Activated CD8-positive, alpha-beta T cell treated with anti-CD3 and anti-CD28 coated beads for 36 hours (primary cell): ENCODE results near the gene SIX5. TPM values are rescaled to one million over a fixed set of nuclear protein-coding genes. Genes with fewer than 3 reads are reported as not detected.

Source experiments
- ATAC-seq: fragments of 200-7000 bp; cut with Tn5 transposase; one replicate; pipeline ENCODE4 v1.10.0; 2021; ENCODE audit warnings: mild to moderate bottlenecking, moderate library complexity
- CTCF ChIA-PET: fragments of 350-600 bp; sonication (Branson Sonifier 250); formaldehyde crosslinking; loops from one replicate; lab custom pipeline; 2021; ENCODE audit warnings: antibody characterized with exemption; lab: Charles Lee
- POLR2A ChIA-PET: fragments of 350-600 bp; sonication (Branson Sonifier 250); formaldehyde crosslinking; loops from one replicate; lab custom pipeline; 2021; ENCODE audit warnings: antibody characterized with exemption; lab: Charles Lee
- DNase-seq: peaks from one replicate; pipeline ENCODE4 v3.0.0-alpha.2; 2020
- H3K27ac Mint-ChIP-seq: one replicate; pipeline ENCODE4 v1.8.0; 2021; ENCODE audit warnings: mild to moderate bottlenecking, mixed read lengths
- H3K27me3 Mint-ChIP-seq: one replicate; pipeline ENCODE4 v1.8.0; 2021; ENCODE audit warnings: mixed read lengths
- H3K36me3 Mint-ChIP-seq: one replicate; pipeline ENCODE4 v1.8.0; 2021; ENCODE audit warnings: low read depth, mixed read lengths
- H3K4me1 Mint-ChIP-seq: one replicate; pipeline ENCODE4 v1.8.0; 2021; ENCODE audit warnings: low read depth, mixed read lengths
- H3K4me3 Mint-ChIP-seq: one replicate; pipeline ENCODE4 v1.8.0; 2021; ENCODE audit warnings: mild to moderate bottlenecking, moderate library complexity, mixed read lengths
- H3K9me3 Mint-ChIP-seq: one replicate; pipeline ENCODE4 v1.8.0; 2021; ENCODE audit warnings: mixed read lengths
- CTCF ChIP-seq: fragments of 200-600 bp; IDR thresholded peaks from one replicate; pipeline ENCODE4 v1.8.0; 2022; ENCODE audit warnings: antibody characterized with exemption, mild to moderate bottlenecking
- intact Hi-C: fragments of 100-400 bp; cut with micrococcal nuclease; formaldehyde crosslinking; loops from one replicate; pipeline ENCODE4 v1.10.0; 2022
- total RNA-seq, 2 experiments: library from RNA; stranded (reverse); gene quantifications; one replicate each; pipeline ENCODE4 v1.2.3, GENCODE V29; 2021

Gene SIX5
- total RNA-seq, 2 experiments from 2014 or later = 0.97 to 1.5 TPM

- ChIA-PET POLR2A (interaction anchor here (0.6 to 4.2 kb wide), 5 partner anchors 12 to 119 kb away, joined by 3 to 27 read pairs (median 4); partner anchors contain the start of genes FBXO46 and IRF2BP1), CTCF (interaction anchor here (1.0 to 5.1 kb wide), 2 partner anchors 12 to 49 kb away, joined by 4 to 52 read pairs; partner anchors contain the start of gene RSPH6A)
- no peak for ATAC-seq
- Mint-ChIP-seq H3K36me3 (no peaks in the 10 kb centered on the region), H3K27ac (no peak overlapping the region), H3K27me3 (peaks cover 18% of the 10 kb centered on the region), H3K4me3 (no peak overlapping the region), H3K9me3 (no peaks in the 10 kb centered on the region), H3K4me1 (peaks cover 12% of the 10 kb centered on the region)
- intact Hi-C loops = no loop called here
- TF ChIP-seq CTCF = no peak
- no peak for DNase-seq
Measured at GRCh38 chr19:45766869-45767346, 2.1 kb downstream of the SIX5 start.

- DNase-seq (no peak), ATAC-seq (no peak)
- TF ChIP-seq CTCF = no peak
- no peak overlapping the region for H3K27ac Mint-ChIP-seq
- POLR2A ChIA-PET = interaction anchor here (1.0 to 4.2 kb wide), 2 partner anchors 33 to 35 kb away, joined by 4 to 27 read pairs; partner anchors contain the start of gene FBXO46
- no peak overlapping the region for H3K4me3 Mint-ChIP-seq
- CTCF ChIA-PET = interaction anchor here (1.0 to 5.1 kb wide), 2 partner anchors 13 to 50 kb away, joined by 4 to 52 read pairs; partner anchors contain the start of gene RSPH6A
- no peaks in the 10 kb centered on the region for H3K36me3 Mint-ChIP-seq
- intact Hi-C loops = no loop called here
- H3K9me3 Mint-ChIP-seq = no peaks in the 10 kb centered on the region
- peaks cover 15% of the 10 kb centered on the region for H3K27me3 Mint-ChIP-seq
- H3K4me1 Mint-ChIP-seq = peaks cover 12% of the 10 kb centered on the region
Measured at GRCh38 chr19:45766296-45766868, 2.7 kb downstream of the SIX5 start.

DNA sequence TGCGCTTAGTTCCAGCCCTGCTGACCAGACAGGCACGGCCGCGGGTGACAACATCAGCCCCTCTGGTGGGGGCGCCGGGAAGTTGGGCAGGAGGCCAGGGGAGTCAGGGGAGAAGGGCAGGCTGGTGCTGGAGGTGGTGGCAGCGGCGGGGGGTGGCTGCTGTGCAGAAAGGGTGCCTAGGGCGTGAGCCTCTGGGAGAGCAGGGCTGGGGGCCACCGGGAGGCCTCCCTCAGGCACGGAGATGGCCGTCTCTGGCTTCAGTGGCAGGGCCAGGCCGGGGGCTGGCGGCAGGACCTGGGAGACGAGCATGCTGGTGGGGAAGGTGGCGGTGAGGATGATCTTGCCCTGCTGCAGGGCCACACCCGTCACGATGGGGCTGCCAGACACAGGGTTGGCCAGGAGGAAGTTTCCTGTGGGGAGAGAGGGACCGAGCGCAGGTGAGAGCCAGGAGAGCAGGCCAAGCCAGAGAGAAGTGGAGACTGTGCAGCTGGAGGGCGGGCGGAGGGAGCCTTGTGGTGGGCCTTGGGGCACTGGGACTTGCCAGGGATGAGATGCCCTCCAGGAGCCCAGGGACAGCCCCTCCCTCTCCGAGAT, 3.3 kb downstream of the SIX5 start:
- Mint-ChIP-seq H3K27ac (no peak overlapping the region), H3K9me3 (no peaks in the 10 kb centered on the region), H3K4me1 (peaks cover 8% of the 10 kb centered on the region), H3K4me3 (no peak overlapping the region), H3K27me3 (peaks cover 11% of the 10 kb centered on the region), H3K36me3 (no peaks in the 10 kb centered on the region)
- DNase-seq (no peak), ATAC-seq (no peak)
- intact Hi-C loops = no loop called here
- POLR2A ChIA-PET = interaction anchor here (0.6 kb wide), 1 partner anchor 29 kb away, joined by 3 read pairs; no protein-coding TSS in a partner anchor
- no peak for TF ChIP-seq CTCF
- CTCF ChIA-PET = no interaction called here

GRCh38 chr19:45764945-45765701, 3.9 kb downstream of the SIX5 start:
- Mint-ChIP-seq H3K36me3 (no peaks in the 10 kb centered on the region), H3K4me1 (peaks cover 6% of the 10 kb centered on the region), H3K9me3 (no peaks in the 10 kb centered on the region), H3K27ac (no peak overlapping the region), H3K4me3 (no peak overlapping the region), H3K27me3 (peaks cover 11% of the 10 kb centered on the region)
- intact Hi-C loops = no loop called here
- ATAC-seq = no peak
- CTCF ChIA-PET = interaction anchor here (2.0 kb wide), 1 partner anchor 85 kb away, joined by 4 read pairs; no protein-coding TSS in a partner anchor
- no peak for TF ChIP-seq CTCF
- DNase-seq = no peak
- POLR2A ChIA-PET = interaction anchor here (0.6 kb wide), 1 partner anchor 28 kb away, joined by 3 read pairs; no protein-coding TSS in a partner anchor
